Neuron (in vitro differentiated cells): ENCODE measurements around the gene MLH1.
"Not testable (repeated sequence)": the region's sequence is repeated elsewhere in the genome, so short reads cannot be mapped to it uniquely, and the experiment has no call there.

ENCODE experiments used
- H2AFZ ChIP-seq: one replicate; pipeline ENCODE4 v1.6.1; 2013; ENCODE audit warnings: low read depth, mild to moderate bottlenecking, inconsistent platforms, low read length, moderate library complexity
- H3K27me3 ChIP-seq: one replicate; pipeline ENCODE4 v1.6.1; 2013; ENCODE audit warnings: low read length; ENCODE audit not compliant: insufficient read depth
- H3K36me3 ChIP-seq: one replicate; pipeline ENCODE4 v1.6.1; 2013; ENCODE audit warnings: low read length; ENCODE audit not compliant: insufficient read depth
- H3K4me1 ChIP-seq: one replicate; pipeline ENCODE4 v1.6.1; 2013; ENCODE audit warnings: low read length; ENCODE audit not compliant: insufficient read depth
- H3K4me3 ChIP-seq: 2 replicates; pipeline ENCODE4 v1.5.1; 2013; ENCODE audit warnings: mild to moderate bottlenecking, low read length, moderate library complexity
- H3K9me3 ChIP-seq: one replicate; pipeline ENCODE4 v1.6.1; 2013; ENCODE audit warnings: low read length

The MLH1 gene

DNA sequence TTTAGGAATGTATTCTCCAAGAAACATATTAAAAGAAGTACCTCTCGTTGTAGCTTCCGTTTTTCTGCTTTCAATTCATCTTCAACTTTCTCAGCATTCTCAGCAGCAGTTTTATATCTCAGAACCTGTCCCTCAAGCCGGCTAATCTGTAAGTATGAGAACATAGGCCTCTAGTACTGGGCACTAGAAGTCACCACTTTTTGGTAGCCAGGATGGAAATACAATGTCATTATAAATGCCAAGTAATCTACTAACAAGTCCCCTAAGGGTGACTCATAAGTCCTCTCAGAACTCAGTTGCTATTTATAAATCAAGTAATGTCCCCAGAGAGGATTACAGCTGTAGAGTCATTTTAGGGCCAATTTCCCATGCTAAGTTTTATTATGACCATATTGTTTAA lies 61.1 kb downstream of the MLH1 start:
- H3K9me3 ChIP-seq: no peaks in the 10 kb centered on the region
- no peaks in the 10 kb centered on the region for H3K27me3 ChIP-seq
- H2AFZ ChIP-seq: no peak overlapping the region
- no peaks in the 10 kb centered on the region for H3K4me1 ChIP-seq
- H3K4me3 ChIP-seq: no peak overlapping the region
- peaks cover 72% of the 10 kb centered on the region for H3K36me3 ChIP-seq

DNA sequence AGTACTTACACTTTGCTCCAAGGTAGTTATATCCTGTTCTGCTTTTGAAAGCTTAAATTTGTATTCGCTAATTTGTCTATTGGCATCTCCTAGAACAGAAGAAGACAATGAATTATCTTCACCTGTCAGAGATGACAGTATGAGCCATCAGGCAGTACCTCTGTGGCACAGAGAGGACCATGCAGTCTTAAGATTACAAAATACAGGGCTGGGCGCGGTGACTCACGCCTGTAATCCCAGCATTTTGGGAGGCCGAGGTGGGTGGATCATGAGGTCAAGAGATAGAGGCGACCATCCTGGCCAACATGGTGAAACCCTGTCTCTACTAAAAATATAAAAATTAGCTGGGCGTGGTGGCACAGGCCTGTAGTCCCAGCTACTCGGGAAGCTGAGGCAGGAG lies 61.8 kb downstream of the MLH1 start:
- not testable (repeated sequence) for H3K27me3 ChIP-seq, H2AFZ ChIP-seq, H3K4me3 ChIP-seq, H3K9me3 ChIP-seq, H3K4me1 ChIP-seq
- H3K36me3 ChIP-seq: peaks cover 69% of the 10 kb centered on the region

DNA sequence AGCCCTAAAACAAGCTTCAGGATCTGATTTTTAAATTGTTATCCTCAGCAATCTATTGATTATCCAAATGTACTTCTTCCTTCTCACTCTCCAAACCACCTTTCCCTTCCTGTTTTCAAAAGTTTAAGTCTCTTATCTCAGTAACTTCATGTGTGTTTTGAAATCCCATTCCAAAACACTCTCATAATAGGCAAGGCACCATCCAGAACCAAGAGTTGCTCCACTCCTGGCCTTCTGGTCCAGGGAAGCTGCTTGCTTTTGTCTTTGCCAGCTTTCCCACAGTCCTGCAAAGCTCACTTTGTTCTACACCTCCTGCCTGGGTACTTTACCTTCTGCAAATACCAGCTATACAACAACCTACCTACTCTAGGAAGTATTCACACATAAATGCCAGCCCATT lies 63.5 kb downstream of the MLH1 start:
- Histone ChIP-seq H3K4me3 (no peak overlapping the region), H3K9me3 (no peaks in the 10 kb centered on the region), H3K4me1 (no peaks in the 10 kb centered on the region), H3K36me3 (peaks cover 61% of the 10 kb centered on the region), H2AFZ (no peak overlapping the region), H3K27me3 (no peaks in the 10 kb centered on the region)

DNA sequence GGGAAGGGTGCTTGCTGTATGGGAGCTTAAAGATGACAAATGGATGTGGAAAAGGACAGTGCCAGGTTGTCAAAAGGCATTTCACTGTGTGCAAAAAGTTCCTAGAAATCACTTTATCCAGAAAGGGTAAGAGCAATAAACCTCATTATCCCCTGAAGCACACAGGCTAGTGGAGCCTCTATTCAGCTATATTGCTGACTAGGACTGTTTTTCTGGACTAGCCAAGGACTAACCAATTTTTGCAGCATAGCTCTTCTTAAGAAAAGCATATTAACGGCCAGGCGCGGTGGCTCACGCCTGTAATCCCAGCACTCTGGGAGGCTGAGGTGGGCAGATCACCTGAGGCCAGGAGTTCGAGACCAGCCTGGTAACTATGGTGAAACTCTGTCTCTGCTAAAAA lies 64.8 kb downstream of the MLH1 start:
- no peaks in the 10 kb centered on the region for H3K9me3 ChIP-seq
- H3K27me3 ChIP-seq: no peaks in the 10 kb centered on the region
- H2AFZ ChIP-seq: no peak overlapping the region
- peaks cover 63% of the 10 kb centered on the region for H3K36me3 ChIP-seq
- no peaks in the 10 kb centered on the region for H3K4me1 ChIP-seq
- no peak overlapping the region for H3K4me3 ChIP-seq

DNA sequence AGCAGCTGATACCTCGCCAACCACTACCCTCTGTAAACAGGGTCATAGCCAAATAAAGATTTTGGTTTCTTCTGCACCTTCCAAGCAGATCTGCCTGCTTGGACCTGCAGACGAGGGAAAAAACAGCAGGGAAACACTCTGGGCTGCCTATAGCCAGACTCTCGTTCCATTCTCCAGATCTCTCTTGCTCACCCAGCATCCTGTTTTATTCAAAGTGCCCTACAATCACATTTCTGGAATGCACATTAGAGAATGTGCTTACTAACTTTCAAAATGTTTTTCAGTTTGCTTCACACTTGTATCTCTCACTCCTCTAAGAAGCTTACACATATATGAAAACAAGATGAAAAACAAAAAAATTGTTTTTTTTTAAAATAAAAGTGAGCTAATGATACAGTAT lies 71.4 kb downstream of the MLH1 start:
- Histone ChIP-seq H3K27me3 (no peaks in the 10 kb centered on the region), H2AFZ (no peak overlapping the region), H3K9me3 (no peaks in the 10 kb centered on the region), H3K4me3 (no peak overlapping the region), H3K36me3 (peaks cover 47% of the 10 kb centered on the region), H3K4me1 (no peaks in the 10 kb centered on the region)

DNA sequence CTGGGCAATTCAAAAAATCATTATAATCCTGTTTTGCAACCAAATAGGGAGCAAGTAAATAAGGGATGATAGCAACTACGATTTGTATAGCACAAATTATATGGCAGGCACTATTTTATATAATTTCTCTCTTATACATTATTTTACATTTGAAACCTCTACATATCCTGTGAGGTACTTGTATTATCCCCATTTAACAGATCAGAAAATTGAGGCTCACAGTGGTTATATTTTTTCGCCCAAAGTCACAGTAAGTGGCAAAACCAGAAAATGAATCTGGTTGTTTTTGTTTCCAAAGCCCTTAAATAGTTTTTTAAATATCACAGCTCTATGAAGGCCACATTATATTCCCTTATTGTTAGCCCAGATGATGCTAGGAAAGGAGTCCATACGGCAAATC lies 74.3 kb downstream of the MLH1 start:
- Histone ChIP-seq H3K27me3 (no peaks in the 10 kb centered on the region), H2AFZ (no peak overlapping the region), H3K4me3 (no peak overlapping the region), H3K4me1 (no peaks in the 10 kb centered on the region), H3K36me3 (peaks cover 36% of the 10 kb centered on the region), H3K9me3 (no peaks in the 10 kb centered on the region)

DNA sequence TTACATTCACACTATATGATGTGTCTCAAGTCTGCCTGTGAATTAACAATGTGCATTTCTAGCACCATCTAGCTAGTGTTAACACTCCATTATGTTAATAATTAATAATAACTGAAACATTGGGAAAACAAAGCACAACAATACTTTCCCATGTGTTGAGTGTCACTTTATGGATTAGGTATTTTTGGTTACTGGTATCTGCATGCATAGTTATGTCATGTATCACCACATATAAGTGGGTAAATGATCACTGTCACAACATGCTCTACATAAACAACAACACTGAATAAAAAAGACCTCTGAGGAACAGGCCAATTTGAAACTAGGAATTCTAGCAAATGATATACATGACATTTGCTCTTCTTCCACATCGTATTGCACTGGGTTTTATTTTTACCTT lies 74.7 kb downstream of the MLH1 start:
- Histone ChIP-seq H3K4me3 (no peak overlapping the region), H3K4me1 (no peaks in the 10 kb centered on the region), H2AFZ (no peak overlapping the region), H3K27me3 (no peaks in the 10 kb centered on the region), H3K9me3 (no peaks in the 10 kb centered on the region), H3K36me3 (peaks cover 33% of the 10 kb centered on the region)

DNA sequence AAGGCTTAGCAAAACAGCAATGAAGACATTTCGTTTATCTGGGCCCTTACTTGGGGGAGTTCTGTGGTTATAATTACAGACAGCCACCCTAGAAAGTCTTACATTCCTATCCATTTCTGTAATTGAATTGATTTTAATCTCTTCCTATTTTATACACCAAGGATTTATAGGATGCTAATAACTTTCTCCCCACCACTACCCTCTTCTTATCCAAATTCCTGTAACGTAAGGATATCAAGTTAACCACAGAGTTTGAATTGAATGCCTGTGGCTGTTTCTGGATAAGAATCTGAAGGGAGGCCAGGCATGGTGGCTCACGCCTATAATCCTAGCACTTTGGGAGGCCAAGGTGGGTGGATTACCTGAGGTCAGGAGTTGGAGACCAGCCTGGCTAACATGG lies 78.6 kb downstream of the MLH1 start:
- H3K9me3 ChIP-seq: no peaks in the 10 kb centered on the region

DNA sequence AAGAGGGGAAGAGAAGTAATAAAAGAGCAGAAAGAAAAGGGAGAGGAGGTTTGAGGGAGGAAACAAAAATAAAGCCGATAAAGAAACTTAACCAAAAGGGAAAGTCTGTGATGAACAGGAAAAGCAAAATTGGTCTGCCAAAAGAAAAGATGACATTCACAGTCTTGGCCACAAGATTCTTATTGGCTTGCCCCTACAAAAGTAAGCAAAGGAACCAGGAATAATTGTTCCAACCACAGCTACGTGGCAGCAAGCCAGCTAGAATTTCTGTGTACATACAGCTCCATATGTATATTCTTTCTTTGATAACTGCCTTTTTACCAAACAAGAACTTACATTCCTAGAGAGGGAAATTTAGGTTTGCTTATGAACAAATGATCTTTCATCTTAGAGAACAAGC lies 79.6 kb downstream of the MLH1 start:
- no peak overlapping the region for H3K4me3 ChIP-seq
- no peaks in the 10 kb centered on the region for H3K9me3 ChIP-seq
- peaks cover 21% of the 10 kb centered on the region for H3K36me3 ChIP-seq
- no peaks in the 10 kb centered on the region for H3K4me1 ChIP-seq
- H2AFZ ChIP-seq: no peak overlapping the region
- H3K27me3 ChIP-seq: no peaks in the 10 kb centered on the region

More for the DNA sequence above, 78.6 kb downstream of the MLH1 start:
- Histone ChIP-seq H3K4me3 (no peak overlapping the region), H3K36me3 (peaks cover 21% of the 10 kb centered on the region), H3K27me3 (no peaks in the 10 kb centered on the region), H3K4me1 (no peaks in the 10 kb centered on the region), H2AFZ (no peak overlapping the region)

DNA sequence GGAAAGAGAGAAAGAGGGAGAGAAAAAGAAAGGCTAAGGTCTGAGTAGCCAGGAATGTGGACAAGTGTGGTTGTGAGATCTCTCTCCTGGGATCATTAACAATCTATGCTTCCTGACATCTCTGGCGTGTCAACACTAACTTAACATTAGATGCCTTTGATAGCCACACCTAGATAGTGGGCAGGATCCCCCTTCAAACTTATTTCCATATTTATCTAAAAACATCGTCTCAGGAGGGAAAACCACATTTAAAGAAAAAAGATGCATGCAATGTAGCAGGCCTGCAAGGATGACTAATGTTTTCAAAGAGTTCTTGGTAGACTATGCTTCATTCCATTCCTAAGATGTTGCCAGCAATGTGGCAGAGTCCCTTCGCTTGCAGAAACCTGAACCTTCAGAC lies 80.9 kb downstream of the MLH1 start:
- no peak overlapping the region for H2AFZ ChIP-seq
- H3K9me3 ChIP-seq: no peaks in the 10 kb centered on the region
- H3K4me1 ChIP-seq: no peaks in the 10 kb centered on the region
- H3K36me3 ChIP-seq: peaks cover 19% of the 10 kb centered on the region
- H3K27me3 ChIP-seq: no peaks in the 10 kb centered on the region
- H3K4me3 ChIP-seq: no peak overlapping the region

DNA sequence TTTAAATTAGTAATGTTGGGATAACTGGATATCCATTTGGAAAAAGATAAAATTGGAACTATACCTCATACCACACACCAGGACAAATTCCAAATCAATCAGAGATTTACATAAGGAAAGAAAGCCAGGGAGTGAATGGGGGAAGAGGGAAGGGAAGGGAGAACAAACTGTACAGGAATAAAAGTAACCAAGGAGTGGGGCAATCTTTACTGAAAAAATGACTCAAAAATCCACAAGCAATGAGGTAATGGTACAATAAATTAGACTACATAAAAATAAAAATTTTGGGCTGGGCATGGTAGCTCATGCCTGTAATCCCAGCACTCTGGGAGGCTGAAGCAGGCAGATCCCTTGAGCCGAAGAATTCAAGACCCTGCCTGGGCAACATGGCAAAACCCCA lies 82.6 kb downstream of the MLH1 start:
- Histone ChIP-seq H3K4me3 (no peak overlapping the region), H2AFZ (no peak overlapping the region), H3K27me3 (no peaks in the 10 kb centered on the region), H3K9me3 (no peaks in the 10 kb centered on the region), H3K36me3 (peaks cover 19% of the 10 kb centered on the region), H3K4me1 (no peaks in the 10 kb centered on the region)

DNA sequence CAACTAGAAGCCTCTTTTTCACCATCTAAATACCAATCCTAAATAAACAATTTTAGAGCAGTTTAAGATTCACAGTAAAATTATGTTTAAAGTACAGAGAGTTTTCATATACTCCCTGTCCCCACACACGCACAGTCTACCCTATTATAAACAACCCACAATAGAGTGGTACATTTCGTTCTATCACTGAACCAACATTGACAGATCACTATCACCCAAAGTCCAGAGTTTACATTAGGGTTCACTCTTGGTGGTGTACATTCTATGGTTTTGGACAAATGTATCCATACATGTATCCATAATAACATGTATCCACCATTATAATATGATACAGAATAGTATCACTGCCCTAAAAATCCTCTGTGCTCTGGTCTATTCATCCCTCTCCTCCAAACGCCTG lies 89.0 kb downstream of the MLH1 start:
- H3K4me1 ChIP-seq: no peaks in the 10 kb centered on the region
- no peaks in the 10 kb centered on the region for H3K9me3 ChIP-seq
- H2AFZ ChIP-seq: no peak overlapping the region
- H3K27me3 ChIP-seq: no peaks in the 10 kb centered on the region
- peaks cover 9% of the 10 kb centered on the region for H3K36me3 ChIP-seq
- no peak overlapping the region for H3K4me3 ChIP-seq

DNA sequence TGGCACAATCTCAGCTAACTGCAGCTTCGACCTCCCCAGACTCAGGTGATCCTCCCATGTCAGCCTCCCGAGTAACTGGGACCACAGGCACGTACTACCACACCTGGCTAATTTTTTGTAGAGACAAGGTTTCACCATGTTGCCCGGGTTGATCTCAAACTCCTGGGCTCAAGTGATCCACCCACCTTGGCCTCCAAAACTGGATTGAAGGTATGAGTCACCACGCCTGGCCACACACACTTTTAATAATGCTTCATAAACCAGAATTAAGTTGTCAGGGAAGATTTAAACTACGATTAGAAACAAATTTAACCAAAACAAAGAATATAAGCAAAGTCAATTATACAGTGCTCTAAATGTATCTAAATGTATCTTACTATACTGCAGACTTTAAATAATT lies 93.6 kb downstream of the MLH1 start:
- Histone ChIP-seq H2AFZ (no peak overlapping the region), H3K4me1 (no peaks in the 10 kb centered on the region), H3K27me3 (no peaks in the 10 kb centered on the region), H3K9me3 (no peaks in the 10 kb centered on the region), H3K36me3 (peaks cover 12% of the 10 kb centered on the region), H3K4me3 (no peak overlapping the region)

DNA sequence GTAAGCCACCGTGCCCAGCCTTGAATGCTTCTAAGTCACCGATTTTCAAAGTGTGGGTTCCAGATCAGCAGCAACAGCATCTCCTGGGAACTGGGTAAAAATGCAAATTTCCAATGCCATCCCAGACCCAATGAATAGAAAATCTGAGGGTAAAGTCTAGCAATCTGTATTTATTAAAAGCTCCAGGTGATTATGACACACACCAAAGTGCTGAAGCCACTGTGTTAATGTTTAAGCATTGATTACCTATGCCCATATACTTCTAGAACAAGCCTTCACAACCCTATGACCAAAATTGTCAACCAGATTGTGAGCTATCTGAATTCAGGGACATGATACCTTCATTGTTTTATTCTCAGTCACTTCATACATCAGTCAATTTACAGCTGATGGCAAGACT lies 94.6 kb downstream of the MLH1 start:
- Histone ChIP-seq H3K27me3 (no peaks in the 10 kb centered on the region), H3K4me3 (no peak overlapping the region), H3K36me3 (peaks cover 12% of the 10 kb centered on the region), H3K9me3 (no peaks in the 10 kb centered on the region), H3K4me1 (no peaks in the 10 kb centered on the region), H2AFZ (no peak overlapping the region)
